ENCODE measurements around the gene RABGAP1L. TPM values are rescaled to one million over a fixed set of nuclear protein-coding genes. Genes with fewer than 3 reads are reported as not detected.

RABGAP1L gene
- total RNA-seq, 1 experiment from 2014 or later, result 29.3 TPM

DNA sequence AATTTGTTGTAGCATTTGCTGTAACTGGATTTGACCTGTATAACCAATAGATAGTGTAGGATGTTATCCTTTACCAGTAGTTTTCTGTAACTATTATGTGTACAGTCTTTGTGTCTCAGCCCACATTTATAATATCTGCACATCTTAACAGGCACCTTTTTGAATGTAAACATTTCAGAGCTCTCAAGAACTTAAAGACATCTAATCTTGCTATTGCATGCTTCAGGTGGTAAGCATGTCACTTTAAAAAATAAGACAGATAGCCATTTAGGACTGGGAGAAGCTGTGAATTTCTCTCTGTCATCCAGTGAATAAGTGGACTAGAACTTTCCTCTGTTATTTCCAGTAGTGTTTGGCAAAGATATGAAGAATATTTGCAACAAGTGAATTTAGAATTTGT is 265.8 kb downstream of the RABGAP1L start:
- no peak overlapping the region for H3K9ac ChIP-seq (ENCODE audit: low read length)
- no peaks in the 10 kb centered on the region for H3K4me1 ChIP-seq (ENCODE audit: control insufficient read depth in 1 of 2, insufficient read depth in 2 of 2, low read length in 2 of 2)
- TF ChIP-seq, protein P1, sequence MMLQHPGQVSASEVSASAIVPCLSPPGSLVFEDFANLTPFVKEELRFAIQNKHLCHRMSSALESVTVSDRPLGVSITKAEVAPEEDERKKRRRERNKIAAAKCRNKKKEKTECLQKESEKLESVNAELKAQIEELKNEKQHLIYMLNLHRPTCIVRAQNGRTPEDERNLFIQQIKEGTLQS (IDR thresholded peaks at IDR 0.05), result no peak
- TF ChIP-seq FOSL1 (IDR thresholded peaks at IDR 0.05; ENCODE audit: low read depth), result no peak
- no peak for TF ChIP-seq POLR2AphosphoS5 (IDR thresholded peaks at IDR 0.05; ENCODE audit: low read depth, low read length)
- TF ChIP-seq SIN3A (IDR thresholded peaks at IDR 0.05; ENCODE audit: low read depth), result no peak
- TF ChIP-seq RAD21 (IDR thresholded peaks at IDR 0.05; ENCODE audit: low read depth), result no peak
- ChIA-PET POLR2A (no interaction called here), RAD21 (ENCODE audit: low non-redundant PET in 1 of 2, low total read pairs in 2 of 2, uncharacterized antibody in 2 of 2, unreplicated experiment in 2 of 2) (no interaction called here), CTCF (no interaction called here)
- intact Hi-C loops (cut with micrococcal nuclease), result no loop called here
- DNase-seq (ENCODE audit: low read depth, low spot score), result no peak
- no peaks in the 10 kb centered on the region for H3K79me2 ChIP-seq (ENCODE audit: insufficient read depth, low read length)
- no TSS peak for BruUV-seq (replicated peaks)
- no peaks in the 10 kb centered on the region for H3K36me3 ChIP-seq (ENCODE audit: control insufficient read depth in 1 of 2, insufficient read depth in 2 of 2, low read length in 2 of 2)
- no peak overlapping the region for H3K4me3 ChIP-seq (replicated peaks in 1 of 2; ENCODE audit: low read depth in 1 of 2, low read length in 2 of 2)
- H4K20me1 ChIP-seq (ENCODE audit: insufficient read depth), result no peaks in the 10 kb centered on the region
- no peak for ATAC-seq
- H3K9me3 ChIP-seq (ENCODE audit: control insufficient read depth in 1 of 2, insufficient read depth in 1 of 2, low read depth in 1 of 2, low read length in 2 of 2), result no peaks in the 10 kb centered on the region
- H3K27ac ChIP-seq (ENCODE audit: low read depth, low read length), result no peak overlapping the region
- H2AFZ ChIP-seq (ENCODE audit: low read depth, low read length, poor library complexity, severe bottlenecking), result no peak overlapping the region
- H3K9me2 ChIP-seq (ENCODE audit: insufficient read depth), result no peaks in the 10 kb centered on the region
- no peaks in the 10 kb centered on the region for H3K27me3 ChIP-seq (ENCODE audit: insufficient read depth, low read length)
- H3K4me2 ChIP-seq (ENCODE audit: low read length), result no peak overlapping the region

DNA sequence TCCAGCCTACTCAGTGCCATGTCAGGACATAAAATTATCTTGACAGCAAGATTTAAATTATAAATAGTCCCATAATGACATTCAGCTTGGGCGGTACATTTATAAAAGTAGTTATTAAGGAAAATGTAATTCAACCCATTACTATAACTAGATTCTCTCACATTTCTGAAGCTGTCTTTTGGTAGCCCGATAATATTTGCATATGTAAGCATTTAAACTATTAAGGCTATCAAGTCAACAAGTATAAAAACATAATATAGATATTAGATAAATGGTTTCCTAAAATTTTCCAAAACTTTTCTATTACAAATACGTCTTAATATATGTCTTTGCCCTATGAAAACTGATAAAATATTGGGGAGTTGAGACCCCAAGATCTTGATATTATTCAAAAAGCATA is 266.8 kb downstream of the RABGAP1L start:
- no peaks in the 10 kb centered on the region for H3K9me2 ChIP-seq (ENCODE audit: insufficient read depth)
- H3K9me3 ChIP-seq (ENCODE audit: control insufficient read depth in 1 of 2, insufficient read depth in 1 of 2, low read depth in 1 of 2, low read length in 2 of 2), result no peaks in the 10 kb centered on the region
- no peaks in the 10 kb centered on the region for H3K36me3 ChIP-seq (ENCODE audit: control insufficient read depth in 1 of 2, insufficient read depth in 2 of 2, low read length in 2 of 2)
- DNase-seq (ENCODE audit: low read depth, low spot score), result no peak
- H3K27me3 ChIP-seq (ENCODE audit: insufficient read depth, low read length), result no peaks in the 10 kb centered on the region
- TF ChIP-seq CEBPB (IDR thresholded peaks at IDR 0.05; ENCODE audit: low read depth), result no peak
- TF ChIP-seq RAD21 (IDR thresholded peaks at IDR 0.05; ENCODE audit: low read depth), result no peak
- TF ChIP-seq, protein P2, sequence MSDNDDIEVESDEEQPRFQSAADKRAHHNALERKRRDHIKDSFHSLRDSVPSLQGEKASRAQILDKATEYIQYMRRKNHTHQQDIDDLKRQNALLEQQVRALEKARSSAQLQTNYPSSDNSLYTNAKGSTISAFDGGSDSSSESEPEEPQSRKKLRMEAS (IDR thresholded peaks at IDR 0.05), result no peak
- TF ChIP-seq EZH2phosphoT487 (IDR thresholded peaks at IDR 0.05; ENCODE audit: borderline replicate concordance), result no peak
- TF ChIP-seq POLR2A (IDR thresholded peaks at IDR 0.05; ENCODE audit: borderline replicate concordance, extremely low read depth, insufficient read depth, insufficient read length), result no peak
- TF ChIP-seq EZH2 (IDR thresholded peaks at IDR 0.05), result no peak
- TF ChIP-seq YY1 (IDR thresholded peaks at IDR 0.05; ENCODE audit: extremely low read depth, insufficient replicate concordance, low read depth, low read length), result no peak
- no peak for TF ChIP-seq CBX3 (IDR thresholded peaks at IDR 0.05; ENCODE audit: low read depth)
- POLR2A ChIA-PET, result no interaction called here
- CTCF ChIA-PET, result no interaction called here
- H3K27ac ChIP-seq (ENCODE audit: low read depth, low read length), result no peak overlapping the region
- H4K20me1 ChIP-seq (ENCODE audit: insufficient read depth), result no peaks in the 10 kb centered on the region
- no peak overlapping the region for H3K4me2 ChIP-seq (ENCODE audit: low read length)
- no peak overlapping the region for H2AFZ ChIP-seq (ENCODE audit: low read depth, low read length, poor library complexity, severe bottlenecking)
- H3K4me1 ChIP-seq (ENCODE audit: control insufficient read depth in 1 of 2, insufficient read depth in 2 of 2, low read length in 2 of 2), result no peaks in the 10 kb centered on the region
- H3K9ac ChIP-seq (ENCODE audit: low read length), result no peak overlapping the region
- no peak overlapping the region for H3K4me3 ChIP-seq (replicated peaks in 1 of 2; ENCODE audit: low read depth in 1 of 2, low read length in 2 of 2)
- RAD21 ChIA-PET (ENCODE audit: low non-redundant PET in 1 of 2, low total read pairs in 2 of 2, uncharacterized antibody in 2 of 2, unreplicated experiment in 2 of 2), result no interaction called here
- H3K79me2 ChIP-seq (ENCODE audit: insufficient read depth, low read length), result no peaks in the 10 kb centered on the region
- BruUV-seq (replicated peaks), result no TSS peak
- ATAC-seq, result no peak
- intact Hi-C loops (cut with micrococcal nuclease), result no loop called here

All from HCT116 (cell line).